ENCODE results near the gene CCIN.

GRCh38 chr9:36173861-36174260 is 4.7 kb downstream of the CCIN start:
- TF ChIP-seq CTCF (IDR thresholded peaks at IDR 0.05) (no peak), POLR2A (IDR thresholded peaks at IDR 0.05) (no peak)
